H1 (cell line): ENCODE data around the gene FLT3. TPM values are rescaled to one million over a fixed set of nuclear protein-coding genes. Genes with fewer than 3 reads are reported as not detected.

Experiments
- CTCF ChIA-PET: fragments of 300-600 bp; sonication (Branson Sonifier 250); formaldehyde crosslinking; loops from one replicate; lab custom pipeline; 2021; ENCODE audit not compliant: partially characterized antibody; lab: Charles Lee
- POLR2A ChIA-PET: fragments of 300-600 bp; sonication (Branson Sonifier 250); formaldehyde crosslinking; loops from one replicate; lab custom pipeline; 2021; ENCODE audit warnings: inconsistent platforms; ENCODE audit not compliant: partially characterized antibody; lab: Charles Lee
- DNase-seq, 2 experiments: peaks; one replicate each; pipeline versions ENCODE4 v3.0.0 to v3.0.0-alpha.2; 2010 to 2022; ENCODE audit warnings: low spot score in 2 of 2, low read depth in 1 of 2, mixed read lengths in 1 of 2
- FAIRE-seq: peaks from 2 replicates; lab custom pipeline; 2011; peaks lifted over from hg19 to GRCh38; lab: Jason Lieb, UNC
- H2AFZ ChIP-seq: 2 replicates; pipeline ENCODE4 v1.8.1; 2012; ENCODE audit warnings: low read length, inconsistent platforms
- H2AK5ac ChIP-seq: 2 replicates; pipeline ENCODE4 v1.6.1; 2013; ENCODE audit warnings: low read depth, low read length
- H2BK120ac ChIP-seq: replicated peaks from 2 replicates; pipeline ENCODE3; 2013; ENCODE audit warnings: low read depth, low read length, inconsistent platforms
- H2BK12ac ChIP-seq: 2 replicates; pipeline ENCODE4 v1.6.1; 2013; ENCODE audit warnings: low read depth, low read length
- H2BK15ac ChIP-seq: 2 replicates; pipeline ENCODE4 v1.6.1; 2013; ENCODE audit warnings: low read length
- H2BK20ac ChIP-seq: 2 replicates; pipeline ENCODE4 v1.6.1; 2013; ENCODE audit warnings: low read length
- H2BK5ac ChIP-seq: 2 replicates; pipeline ENCODE4 v1.6.1; 2013; ENCODE audit warnings: low read depth, low read length
- H3K14ac ChIP-seq: 2 replicates; pipeline ENCODE4 v1.6.1; 2013; ENCODE audit warnings: inconsistent platforms; ENCODE audit not compliant: insufficient read length
- H3K18ac ChIP-seq: 2 replicates; pipeline ENCODE4 v1.6.1; 2013; ENCODE audit warnings: low read length; ENCODE audit errors: extremely low read depth
- H3K23ac ChIP-seq: 2 replicates; pipeline ENCODE4 v1.6.1; 2013; ENCODE audit warnings: inconsistent platforms; ENCODE audit not compliant: insufficient read length
- H3K23me2 ChIP-seq: 2 replicates; pipeline ENCODE4 v1.6.1; 2013; ENCODE audit warnings: low read depth, low read length
- H3K27ac ChIP-seq: 2 replicates; pipeline ENCODE4 v1.6.1; 2011; ENCODE audit warnings: low read depth, low read length, inconsistent platforms
- H3K27me3 ChIP-seq, 4 experiments: replicated peaks in 1 of 4; 1 replicate in 1 of 4; 2 replicates in 3 of 4; pipeline versions ENCODE4 v1.6.1 to v1.8.1; 2011 to 2013; ENCODE audit warnings: low read length in 3 of 4, mild to moderate bottlenecking in 3 of 4, inconsistent platforms in 2 of 4, mixed read lengths in 2 of 4, moderate library complexity in 1 of 4; ENCODE audit not compliant: control insufficient read depth in 3 of 4, insufficient read depth in 3 of 4; ENCODE audit errors: extremely low read depth in 1 of 4
- H3K36me3 ChIP-seq, 4 experiments: 2 replicates each; pipeline versions ENCODE4 v1.6.1 to v1.8.1; 2011 to 2013; ENCODE audit warnings: mild to moderate bottlenecking in 4 of 4, low read length in 3 of 4, moderate library complexity in 2 of 4, control low read depth in 1 of 4, inconsistent platforms in 1 of 4; ENCODE audit not compliant: insufficient read depth in 4 of 4, control insufficient read depth in 2 of 4
- H3K4ac ChIP-seq: replicated peaks from 2 replicates; pipeline ENCODE3; 2013; ENCODE audit warnings: low read length, low read depth, mixed read lengths, inconsistent platforms; ENCODE audit not compliant: insufficient read length
- H3K4me1 ChIP-seq, 4 experiments: replicated peaks in 1 of 4; 1 replicate in 1 of 4; 2 replicates in 3 of 4; pipeline versions ENCODE4 v1.6.1 to v1.8.1; 2011 to 2013; ENCODE audit warnings: low read length in 3 of 4, inconsistent platforms in 2 of 4, mixed read lengths in 1 of 4; ENCODE audit not compliant: insufficient read depth in 4 of 4, control insufficient read depth in 3 of 4
- H3K4me2 ChIP-seq, 2 experiments: 2 replicates each; pipeline versions ENCODE4 v1.6.1 to v1.8.1; 2011 to 2013; ENCODE audit warnings: low read depth in 2 of 2, low read length in 2 of 2, control low read depth in 1 of 2, inconsistent platforms in 1 of 2, mild to moderate bottlenecking in 1 of 2; ENCODE audit not compliant: insufficient read depth in 1 of 2
- H3K4me3 ChIP-seq, 4 experiments: fragments of 200-600, 300-600 bp in 1 of 4; sonication (generic), shearing (Covaris generic), sonication (Bioruptor Twin) in 1 of 4; 2 replicates each; pipeline versions ENCODE4 v1.5.1 to v1.8.1; 2011 to 2016; ENCODE audit warnings: low read length in 4 of 4, low read depth in 3 of 4, control low read depth in 2 of 4, inconsistent platforms in 2 of 4, mild to moderate bottlenecking in 2 of 4, mixed read lengths in 1 of 4, moderate library complexity in 1 of 4; ENCODE audit not compliant: insufficient read depth in 2 of 4; ENCODE audit errors: extremely low read depth in 1 of 4
- H3K56ac ChIP-seq: replicated peaks from 2 replicates; pipeline ENCODE3; 2013; ENCODE audit warnings: low read depth, mild to moderate bottlenecking, mixed read lengths, low read length, inconsistent platforms; ENCODE audit not compliant: insufficient read length
- H3K79me1 ChIP-seq: 2 replicates; pipeline ENCODE4 v1.6.1; 2013; ENCODE audit warnings: low read depth, low read length, control low read depth
- H3K79me2 ChIP-seq, 2 experiments: 2 replicates each; pipeline versions ENCODE4 v1.6.1 to v1.8.1; 2012 to 2013; ENCODE audit warnings: low read length in 2 of 2, mild to moderate bottlenecking in 2 of 2, inconsistent platforms in 1 of 2; ENCODE audit not compliant: insufficient read depth in 2 of 2, control insufficient read depth in 1 of 2
- H3K9ac ChIP-seq, 4 experiments: replicated peaks in 1 of 4; 1 replicate in 1 of 4; 2 replicates in 3 of 4; pipeline versions ENCODE4 v1.6.1 to v1.8.1; 2011 to 2013; ENCODE audit warnings: low read depth in 3 of 4, low read length in 3 of 4, control low read depth in 2 of 4, mild to moderate bottlenecking in 2 of 4, moderate library complexity in 2 of 4, inconsistent platforms in 1 of 4; ENCODE audit errors: extremely low read depth in 1 of 4
- H3K9me3 ChIP-seq, 2 experiments: 2 replicates each; pipeline versions ENCODE4 v1.6.1 to v1.8.1; 2012 to 2013; ENCODE audit warnings: mild to moderate bottlenecking in 2 of 2, moderate library complexity in 2 of 2, control low read depth in 1 of 2, inconsistent platforms in 1 of 2, low read depth in 1 of 2, low read length in 1 of 2, mixed read lengths in 1 of 2; ENCODE audit not compliant: insufficient read depth in 2 of 2
- H4K20me1 ChIP-seq, 2 experiments: replicated peaks in 1 of 2; 2 replicates each; pipeline versions ENCODE3 to v1.8.1; 2011 to 2013; ENCODE audit warnings: inconsistent platforms in 2 of 2, low read length in 2 of 2, mild to moderate bottlenecking in 1 of 2; ENCODE audit not compliant: insufficient read depth in 2 of 2, control insufficient read depth in 1 of 2
- H4K5ac ChIP-seq: 2 replicates; pipeline ENCODE4 v1.6.1; 2013; ENCODE audit warnings: low read length, low read depth, mixed read lengths, inconsistent platforms; ENCODE audit not compliant: insufficient read length
- H4K8ac ChIP-seq: 2 replicates; pipeline ENCODE4 v1.8.0; 2013; ENCODE audit warnings: mild to moderate bottlenecking, moderate library complexity, low read length, inconsistent platforms; ENCODE audit not compliant: insufficient read depth; ENCODE audit errors: extremely low read depth
- H4K91ac ChIP-seq: replicated peaks from 2 replicates; pipeline ENCODE3; 2013; ENCODE audit warnings: low read length, mixed read lengths, inconsistent platforms; ENCODE audit not compliant: insufficient read length
- BCL11A ChIP-seq, 2 experiments: IDR thresholded peaks; one replicate each; pipeline ENCODE4 v1.6.1; 2011; ENCODE audit warnings: low read depth in 2 of 2, low read length in 2 of 2, mild to moderate bottlenecking in 2 of 2
- CBX5 ChIP-seq: fragments of 300-800, 300-1000 bp; sonication (generic); IDR thresholded peaks from 2 replicates; pipeline ENCODE4 v1.7.1; 2016; ENCODE audit warnings: antibody characterized with exemption, low read length, low read depth
- CBX8 ChIP-seq: fragments of 300-800, 300-1000 bp; sonication (generic); IDR thresholded peaks from 2 replicates; pipeline ENCODE4 v1.7.1; 2016; ENCODE audit warnings: low read depth, low read length, borderline replicate concordance
- GTF2F1 ChIP-seq: IDR thresholded peaks from 2 replicates; pipeline ENCODE4 v1.6.1; 2012; ENCODE audit warnings: low read depth, low read length, improper control_type of control experiment, borderline replicate concordance
- HDAC2 ChIP-seq, 2 experiments: fragments of 300-600 bp in 1 of 2; sonication (generic) in 1 of 2; IDR thresholded peaks; 2 replicates each; pipeline ENCODE4 v1.6.1; 2011 to 2012; ENCODE audit warnings: low read depth in 2 of 2, low read length in 2 of 2, mild to moderate bottlenecking in 2 of 2, moderate library complexity in 2 of 2, borderline replicate concordance in 1 of 2, inconsistent platforms in 1 of 2
- JUND ChIP-seq: IDR thresholded peaks from 2 replicates; pipeline ENCODE4 v1.6.1; 2011; ENCODE audit warnings: mild to moderate bottlenecking, improper control_type of control experiment, low read length
- KDM1A ChIP-seq: fragments of 200-600, 300-600 bp; sonication (generic); IDR thresholded peaks from 2 replicates; pipeline ENCODE4 v1.7.1; 2016; ENCODE audit warnings: mild to moderate bottlenecking, low read length, borderline replicate concordance
- RNF2 ChIP-seq: fragments of 200-900, 300-1000 bp; sonication (generic); IDR thresholded peaks from 2 replicates; pipeline ENCODE4 v1.7.1; 2016; ENCODE audit warnings: borderline replicate concordance, low read depth, mild to moderate bottlenecking, antibody characterized with exemption, low read length; ENCODE audit not compliant: poor library complexity, severe bottlenecking; ENCODE audit errors: missing control alignments
- SIRT6 ChIP-seq: IDR thresholded peaks from one replicate; pipeline ENCODE4 v1.7.1; 2012; ENCODE audit warnings: low read length, inconsistent platforms
- SRF ChIP-seq: IDR thresholded peaks from 2 replicates; pipeline ENCODE4 v1.6.1; 2011; ENCODE audit warnings: mild to moderate bottlenecking, low read depth, low read length, moderate library complexity
- SUZ12 ChIP-seq: fragments of 200-600 bp; sonication (generic); IDR thresholded peaks from 2 replicates; pipeline ENCODE4 v1.6.1; 2012; ENCODE audit warnings: mild to moderate bottlenecking, inconsistent platforms, low read length, moderate library complexity, mixed read lengths
- YY1 ChIP-seq: IDR thresholded peaks from 2 replicates; pipeline ENCODE4 v1.6.1; 2011; ENCODE audit warnings: low read depth, mild to moderate bottlenecking, low read length
- WGBS, 2 experiments: shearing (Covaris generic) in 1 of 2; methylation state at CpG; one replicate each; pipeline versions ENCODE4 v1.1.6 to v1.1.7; 2013 to 2015; ENCODE audit warnings: low lambda C conversion rate in 2 of 2, mixed read lengths in 2 of 2, inconsistent platforms in 1 of 2, low coverage in 1 of 2, missing lambda C conversion rate in 1 of 2; ENCODE audit not compliant: insufficient replicate concordance in 2 of 2, insufficient coverage in 1 of 2, insufficient read length in 1 of 2; ENCODE audit errors: extremely low coverage in 1 of 2, missing lambda C conversion rate in 1 of 2; 5-methylcytosine and 5-hydroxymethylcytosine counted together
- polyA plus RNA-seq, 7 experiments: library from polyadenylated mRNA; depleted of rRNA in 3 of 7; stranded (reverse) in 5 of 7; unstranded in 2 of 7; fragments of >200 nt in 5 of 7; fragments of 200-250 nt in 2 of 7; gene quantifications; 1 replicate in 5 of 7; 2 replicates in 1 of 7; 4 replicates in 1 of 7; pipeline versions ENCODE4 v1.2.1 to v1.2.3, GENCODE V29; 2011 to 2013; ENCODE audit warnings: missing spikeins in 2 of 7, mixed read lengths in 2 of 7
- total RNA-seq: library from RNA; stranded (reverse); fragmentation: NEBNext Ultra II Directional; extraction: Animal tissue kit (Norgen Biotek cat#: 25700); gene quantifications from 2 replicates; pipeline ENCODE4 v1.2.1, GENCODE V29; 2021

Gene FLT3
- total and polyA plus RNA-seq, 2 of the 8 experiments (the other 6 are each of a cell fraction or from before 2014, with no cell fraction given) = 0.44 to 0.71 TPM

DNA sequence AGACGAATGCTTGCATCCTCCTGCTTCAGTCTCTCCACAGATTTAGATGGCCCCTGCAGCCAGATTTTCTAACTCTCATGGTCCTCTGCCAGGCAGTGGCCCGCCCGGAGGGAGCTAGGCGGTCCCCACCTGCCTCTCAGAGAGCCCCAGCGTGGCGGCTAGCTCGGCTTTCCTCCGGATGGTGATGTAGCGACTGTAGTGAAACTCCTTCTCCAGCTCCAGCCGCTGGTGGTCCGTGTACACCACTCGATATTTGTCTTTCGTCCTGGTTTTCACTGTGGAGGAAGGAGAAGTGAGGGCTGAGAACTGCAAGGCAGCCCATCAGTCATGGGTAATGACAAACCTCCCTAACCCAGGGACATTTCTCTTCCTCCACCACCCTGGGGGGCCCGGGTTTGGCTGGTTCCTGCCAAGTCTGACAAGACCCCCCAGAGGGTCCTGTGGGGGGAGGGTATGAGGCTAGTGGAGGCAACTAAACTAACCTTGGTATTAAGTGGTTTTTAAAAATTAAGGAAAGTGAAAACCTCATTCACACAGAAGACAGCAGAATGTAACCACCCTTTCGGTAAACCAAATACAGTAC lies 135.5 kb downstream of the FLT3 start:
- peaks cover 15 to 53% (median 30%) of the 10 kb centered on the region in 4 experiments; a peak in 6 of 7 replicates for H3K4me1 ChIP-seq
- POLR2A ChIA-PET = interaction anchor here (0.6 to 5.6 kb wide), 4 partner anchors 11 to 54 kb away, joined by 3 to 31 read pairs (median 5); no protein-coding TSS in a partner anchor
- no peak for FAIRE-seq
- no peak for TF ChIP-seq JUND
- TF ChIP-seq SIRT6 = no peak
- no peak for TF ChIP-seq BCL11A (IDR thresholded peaks at IDR 0.05; ENCODE audit: low read depth in 2 of 2, low read length in 2 of 2)
- TF ChIP-seq SRF = no peak
- no peak for TF ChIP-seq CBX5
- no peak for TF ChIP-seq HDAC2 (IDR thresholded peaks at IDR 0.05; ENCODE audit: borderline replicate concordance in 1 of 2, low read depth in 2 of 2, low read length in 2 of 2)
- TF ChIP-seq SUZ12 = peak; percentile 6; the same call in 1 of the 2 replicates
- TF ChIP-seq YY1 = no peak
- no peak for TF ChIP-seq KDM1A
- no peak for TF ChIP-seq GTF2F1
- TF ChIP-seq CBX8 = 0 out of 2 replicates have a peak, but pooled peaks have one; percentile 74
- peak; percentile 51 for TF ChIP-seq RNF2

More for the DNA sequence above, 135.5 kb downstream of the FLT3 start:
- H3K14ac ChIP-seq = no peak overlapping the region
- 0 out of 2 replicates have a peak overlapping the region, but pooled peaks have one; percentile 52 for H2BK12ac ChIP-seq
- peaks cover 0 to 8% (median 0%) of the 10 kb centered on the region in 4 experiments; a peak in 1 of 8 replicates for H3K36me3 ChIP-seq
- H2BK20ac ChIP-seq = no peak overlapping the region
- CTCF ChIA-PET = interaction anchor here (0.5 to 19.7 kb wide), 10 partner anchors 10 to 589 kb away, joined by 3 to 283 read pairs (median 4); partner anchors contain the start of genes CDX2 and URAD
- WGBS, 2 experiments = 27% methylated on average over 12 of the region's 15 CpGs; no CpG with 5 or more reads in 1 of the 2 experiments
- no peak overlapping the region for H2BK120ac ChIP-seq
- no peak for DNase-seq
- no peak overlapping the region for H4K8ac ChIP-seq
- no peak overlapping the region for H2AK5ac ChIP-seq
- H3K4ac ChIP-seq = no peak overlapping the region
- no peaks in the 10 kb centered on the region for H3K79me2 ChIP-seq
- H2BK5ac ChIP-seq = no peak overlapping the region
- no peak overlapping the region for H4K5ac ChIP-seq
- no peak overlapping the region for H3K4me3 ChIP-seq
- H3K9ac ChIP-seq = no peak overlapping the region
- no peak overlapping the region for H2AFZ ChIP-seq
- no peak overlapping the region for H3K23ac ChIP-seq
- no peak overlapping the region for H3K18ac ChIP-seq
- H4K20me1 ChIP-seq = peaks cover 22 to 39% of the 10 kb centered on the region in 2 experiments
- no peak overlapping the region for H2BK15ac ChIP-seq
- H3K9me3 ChIP-seq = no peaks in the 10 kb centered on the region
- no peak overlapping the region for H3K56ac ChIP-seq
- H3K23me2 ChIP-seq = peaks cover 9% of the 10 kb centered on the region; the same call in 1 of the 2 replicates
- H3K27me3 ChIP-seq = peaks cover 91 to 100% (median 97%) of the 10 kb centered on the region in 4 experiments
- H3K27ac ChIP-seq = no peak overlapping the region
- H3K4me2 ChIP-seq = no peak overlapping the region
- no peak overlapping the region for H4K91ac ChIP-seq
- H3K79me1 ChIP-seq = no peaks in the 10 kb centered on the region
